ENCODE results near the gene CEP41. TPM values are rescaled to one million over a fixed set of nuclear protein-coding genes. Genes with fewer than 3 reads are reported as not detected.

Gene CEP41
- total and polyA plus RNA-seq, 10 of the 15 experiments (the other 5 are each of a cell fraction or from before 2014, with no cell fraction given), result 11.4 to 43.0 (median 24.7) TPM

GRCh38 chr7:130476297-130477150, 35.7 kb upstream of the CEP41 start:
- 0 out of 2 replicates have a peak overlapping the region, but pooled peaks have one; percentile 2 for H2AFZ ChIP-seq (ENCODE audit: control insufficient read depth, low read depth, low read length)
- peak; percentile 18 for FAIRE-seq
- in situ Hi-C loops (cut with MboI), result no loop called here
- H3K4me1 ChIP-seq (ENCODE audit: control insufficient read depth, insufficient read depth, low read length), result peaks cover 11% of the 10 kb centered on the region; the same call in 1 of the 2 replicates
- no peak overlapping the region for H3K4me3 ChIP-seq
- peak overlapping the region; percentile 63 for H3K27ac ChIP-seq (ENCODE audit: control insufficient read depth, insufficient read depth)
- BruUV-seq (replicated peaks), result no TSS peak
- DNase-seq (ENCODE audit: low read depth, low spot score), result peak; percentile 32
- no peaks in the 10 kb centered on the region for H3K36me3 ChIP-seq (ENCODE audit: control insufficient read depth in 2 of 2, insufficient read depth in 2 of 2, low read length in 1 of 2)
- POLR2A ChIA-PET, result no interaction called here
- CTCF ChIA-PET, result interaction anchor here (1.7 to 2.1 kb wide), 2 partner anchors 8 to 11 kb away, joined by 4 to 12 read pairs; no protein-coding TSS in a partner anchor
- H3K27me3 ChIP-seq (replicated peaks in 1 of 2; ENCODE audit: control insufficient read depth in 2 of 2, insufficient read depth in 2 of 2, low read length in 1 of 2), result no peaks in the 10 kb centered on the region
- ATAC-seq, result peak; percentile 86
- intact Hi-C loops (cut with micrococcal nuclease; ENCODE audit: unreplicated experiment), result no loop called here
- no peak for TF ChIP-seq DPF2 (IDR thresholded peaks at IDR 0.05)
- no peak for TF ChIP-seq SMARCA5 (IDR thresholded peaks at IDR 0.05)
- TF ChIP-seq, protein P1, sequence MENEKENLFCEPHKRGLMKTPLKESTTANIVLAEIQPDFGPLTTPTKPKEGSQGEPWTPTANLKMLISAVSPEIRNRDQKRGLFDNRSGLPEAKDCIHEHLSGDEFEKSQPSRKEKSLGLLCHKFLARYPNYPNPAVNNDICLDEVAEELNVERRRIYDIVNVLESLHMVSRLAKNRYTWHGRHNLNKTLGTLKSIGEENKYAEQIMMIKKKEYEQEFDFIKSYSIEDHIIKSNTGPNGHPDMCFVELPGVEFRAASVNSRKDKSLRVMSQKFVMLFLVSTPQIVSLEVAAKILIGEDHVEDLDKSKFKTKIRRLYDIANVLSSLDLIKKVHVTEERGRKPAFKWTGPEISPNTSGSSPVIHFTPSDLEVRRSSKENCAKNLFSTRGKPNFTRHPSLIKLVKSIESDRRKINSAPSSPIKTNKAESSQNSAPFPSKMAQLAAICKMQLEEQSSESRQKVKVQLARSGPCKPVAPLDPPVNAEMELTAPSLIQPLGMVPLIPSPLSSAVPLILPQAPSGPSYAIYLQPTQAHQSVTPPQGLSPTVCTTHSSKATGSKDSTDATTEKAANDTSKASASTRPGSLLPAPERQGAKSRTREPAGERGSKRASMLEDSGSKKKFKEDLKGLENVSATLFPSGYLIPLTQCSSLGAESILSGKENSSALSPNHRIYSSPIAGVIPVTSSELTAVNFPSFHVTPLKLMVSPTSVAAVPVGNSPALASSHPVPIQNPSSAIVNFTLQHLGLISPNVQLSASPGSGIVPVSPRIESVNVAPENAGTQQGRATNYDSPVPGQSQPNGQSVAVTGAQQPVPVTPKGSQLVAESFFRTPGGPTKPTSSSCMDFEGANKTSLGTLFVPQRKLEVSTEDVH (IDR thresholded peaks at IDR 0.05; ENCODE audit: low read depth, partially characterized antibody), result no peak
- TF ChIP-seq, protein P2, sequence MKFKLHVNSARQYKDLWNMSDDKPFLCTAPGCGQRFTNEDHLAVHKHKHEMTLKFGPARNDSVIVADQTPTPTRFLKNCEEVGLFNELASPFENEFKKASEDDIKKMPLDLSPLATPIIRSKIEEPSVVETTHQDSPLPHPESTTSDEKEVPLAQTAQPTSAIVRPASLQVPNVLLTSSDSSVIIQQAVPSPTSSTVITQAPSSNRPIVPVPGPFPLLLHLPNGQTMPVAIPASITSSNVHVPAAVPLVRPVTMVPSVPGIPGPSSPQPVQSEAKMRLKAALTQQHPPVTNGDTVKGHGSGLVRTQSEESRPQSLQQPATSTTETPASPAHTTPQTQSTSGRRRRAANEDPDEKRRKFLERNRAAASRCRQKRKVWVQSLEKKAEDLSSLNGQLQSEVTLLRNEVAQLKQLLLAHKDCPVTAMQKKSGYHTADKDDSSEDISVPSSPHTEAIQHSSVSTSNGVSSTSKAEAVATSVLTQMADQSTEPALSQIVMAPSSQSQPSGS (IDR thresholded peaks at IDR 0.05; ENCODE audit: low read length), result 0 out of 2 replicates have a peak, but pooled peaks have one; percentile 46
- peak; percentile 64 for TF ChIP-seq NFIC (IDR thresholded peaks at IDR 0.05; ENCODE audit: low read depth, low read length)
- 0 out of 2 replicates have a peak, but pooled peaks have one; percentile 16 for TF ChIP-seq IKZF1 (conservative IDR thresholded peaks at IDR 0.05)
- 0 out of 2 replicates have a peak, but pooled peaks have one; percentile 3 for TF ChIP-seq TCF12 (IDR thresholded peaks at IDR 0.05; ENCODE audit: low read depth, low read length)
- TF ChIP-seq IKZF2 (IDR thresholded peaks at IDR 0.05), result peak in 1 of 2 experiments; percentile 22; a peak in 1 of 4 replicates
- peak; percentile 41; the same call in 1 of the 2 replicates for TF ChIP-seq FOXM1 (IDR thresholded peaks at IDR 0.05; ENCODE audit: low read depth, low read length)
- peak; percentile 79 for TF ChIP-seq RUNX3 (IDR thresholded peaks at IDR 0.05; ENCODE audit: low read length)
- peak overlapping the region; percentile 67 for H3K4me2 ChIP-seq (ENCODE audit: control insufficient read depth, insufficient read depth)
- RAD21 ChIA-PET (ENCODE audit: unreplicated experiment), result interaction anchor here (1.0 to 1.3 kb wide), 2 partner anchors 10 to 109 kb away, joined by 3 to 5 read pairs; no protein-coding TSS in a partner anchor
- no peaks in the 10 kb centered on the region for H3K79me2 ChIP-seq (ENCODE audit: control insufficient read depth, insufficient read depth, low read length)
- no peaks in the 10 kb centered on the region for H4K20me1 ChIP-seq (ENCODE audit: control insufficient read depth, insufficient read depth)
- SMC1A ChIA-PET (ENCODE audit: uncharacterized antibody, unreplicated experiment), result interaction anchor here (0.9 to 1.8 kb wide), 7 partner anchors 8 to 233 kb away, joined by 3 to 7 read pairs (median 5); no protein-coding TSS in a partner anchor
- no peaks in the 10 kb centered on the region; the same call in 2 of the 3 replicates for H3K9me3 ChIP-seq (replicated peaks; ENCODE audit: control insufficient read depth, insufficient read depth, low read length)
- 22% methylated on average over 9 of the region's 9 CpGs for WGBS (ENCODE audit: insufficient coverage, insufficient replicate concordance, low lambda C conversion rate, missing lambda C conversion rate)
- peak overlapping the region; percentile 33 for H3K9ac ChIP-seq (ENCODE audit: control insufficient read depth, insufficient read depth, low read length)

Measured in GM12878 (cell line).